Measurements from ENCODE around the gene P2RX1.

The P2RX1 gene

GRCh38 chr17:3916825-3917224 is 560 bp upstream of the P2RX1 start:
- H3K4me3 ChIP-seq (ENCODE audit: insufficient read depth, low read length, poor library complexity, severe bottlenecking) = no peak overlapping the region
- H3K4me2 ChIP-seq (ENCODE audit: low read depth, low read length, poor library complexity, severe bottlenecking) = peak overlapping the region; percentile 34
- no peaks in the 10 kb centered on the region for H3K9me2 ChIP-seq (replicated peaks; ENCODE audit: insufficient read depth, low read length)
- H2AFZ ChIP-seq (ENCODE audit: low read depth, low read length, severe bottlenecking) = peak overlapping the region; percentile 13
- no peaks in the 10 kb centered on the region for H3K9me3 ChIP-seq (ENCODE audit: insufficient read depth, low read length)
- TF ChIP-seq CTCF (IDR thresholded peaks at IDR 0.05; ENCODE audit: insufficient read depth, low read length, poor library complexity, severe bottlenecking) (no peak), EZH2phosphoT487 (conservative IDR thresholded peaks at IDR 0.05; ENCODE audit: low read length) (no peak)
- H3K79me2 ChIP-seq (ENCODE audit: insufficient read depth, low read length) = no peaks in the 10 kb centered on the region
- H3K27me3 ChIP-seq (ENCODE audit: low read length) = no peaks in the 10 kb centered on the region
- peaks cover 3% of the 10 kb centered on the region; the same call in 1 of the 2 replicates for H3F3A ChIP-seq (ENCODE audit: insufficient read depth)
- no peaks in the 10 kb centered on the region for H3K36me3 ChIP-seq (ENCODE audit: low read length)
- peak overlapping the region; percentile 33; the same call in 1 of the 2 replicates for H3K9ac ChIP-seq (ENCODE audit: low read length)
- H3K27ac ChIP-seq (ENCODE audit: low read depth, low read length) = peak overlapping the region; percentile 18; the same call in 1 of the 2 replicates
- H4K20me1 ChIP-seq (ENCODE audit: low read depth, low read length) = no peaks in the 10 kb centered on the region

- TF ChIP-seq EZH2phosphoT487 (conservative IDR thresholded peaks at IDR 0.05; ENCODE audit: low read length) = no peak
- no peak for TF ChIP-seq CTCF (IDR thresholded peaks at IDR 0.05; ENCODE audit: insufficient read depth, low read length, poor library complexity, severe bottlenecking)
Measured at GRCh38 chr17:3915581-3915994, 677 bp downstream of the P2RX1 start.

GRCh38 chr17:3914312-3914670 is 2.0 kb downstream of the P2RX1 start:
- no peaks in the 10 kb centered on the region for H3K9me3 ChIP-seq (ENCODE audit: insufficient read depth, low read length)
- H2AFZ ChIP-seq (ENCODE audit: low read depth, low read length, severe bottlenecking) = no peak overlapping the region
- no peaks in the 10 kb centered on the region for H3K79me2 ChIP-seq (ENCODE audit: insufficient read depth, low read length)
- peak overlapping the region; percentile 25; the same call in 1 of the 2 replicates for H3K9ac ChIP-seq (ENCODE audit: low read length)
- H3F3A ChIP-seq (ENCODE audit: insufficient read depth) = peaks cover 10% of the 10 kb centered on the region; the same call in 1 of the 2 replicates
- H3K36me3 ChIP-seq (ENCODE audit: low read length) = no peaks in the 10 kb centered on the region
- H3K27me3 ChIP-seq (ENCODE audit: low read length) = no peaks in the 10 kb centered on the region
- no peaks in the 10 kb centered on the region for H3K9me2 ChIP-seq (replicated peaks; ENCODE audit: insufficient read depth, low read length)
- H3K4me2 ChIP-seq (ENCODE audit: low read depth, low read length, poor library complexity, severe bottlenecking) = peak overlapping the region; percentile 47
- TF ChIP-seq CTCF (IDR thresholded peaks at IDR 0.05; ENCODE audit: insufficient read depth, low read length, poor library complexity, severe bottlenecking) = no peak
- TF ChIP-seq EZH2phosphoT487 (conservative IDR thresholded peaks at IDR 0.05; ENCODE audit: low read length) = no peak
- peak overlapping the region; percentile 83 for H3K27ac ChIP-seq (ENCODE audit: low read depth, low read length)
- H3K4me3 ChIP-seq (ENCODE audit: insufficient read depth, low read length, poor library complexity, severe bottlenecking) = no peak overlapping the region
- H4K20me1 ChIP-seq (ENCODE audit: low read depth, low read length) = no peaks in the 10 kb centered on the region

More at GRCh38 chr17:3915581-3915994, 677 bp downstream of the P2RX1 start:
- no peak overlapping the region for H3K9ac ChIP-seq (ENCODE audit: low read length)
- H3K79me2 ChIP-seq (ENCODE audit: insufficient read depth, low read length) = no peaks in the 10 kb centered on the region
- H3K4me3 ChIP-seq (ENCODE audit: insufficient read depth, low read length, poor library complexity, severe bottlenecking) = no peak overlapping the region
- H3K27me3 ChIP-seq (ENCODE audit: low read length) = no peaks in the 10 kb centered on the region
- H4K20me1 ChIP-seq (ENCODE audit: low read depth, low read length) = no peaks in the 10 kb centered on the region
- H3K27ac ChIP-seq (ENCODE audit: low read depth, low read length) = no peak overlapping the region
- no peaks in the 10 kb centered on the region for H3K36me3 ChIP-seq (ENCODE audit: low read length)
- H3K9me2 ChIP-seq (replicated peaks; ENCODE audit: insufficient read depth, low read length) = no peaks in the 10 kb centered on the region
- H2AFZ ChIP-seq (ENCODE audit: low read depth, low read length, severe bottlenecking) = no peak overlapping the region
- H3F3A ChIP-seq (ENCODE audit: insufficient read depth) = peaks cover 6% of the 10 kb centered on the region; the same call in 1 of the 2 replicates
- no peaks in the 10 kb centered on the region for H3K9me3 ChIP-seq (ENCODE audit: insufficient read depth, low read length)
- no peak overlapping the region for H3K4me2 ChIP-seq (ENCODE audit: low read depth, low read length, poor library complexity, severe bottlenecking)
